Measurements from ENCODE around the gene AGK.
"Not testable (repeated sequence)": the region's sequence is repeated elsewhere in the genome, so short reads cannot be mapped to it uniquely, and the experiment has no call there.

The AGK gene

DNA sequence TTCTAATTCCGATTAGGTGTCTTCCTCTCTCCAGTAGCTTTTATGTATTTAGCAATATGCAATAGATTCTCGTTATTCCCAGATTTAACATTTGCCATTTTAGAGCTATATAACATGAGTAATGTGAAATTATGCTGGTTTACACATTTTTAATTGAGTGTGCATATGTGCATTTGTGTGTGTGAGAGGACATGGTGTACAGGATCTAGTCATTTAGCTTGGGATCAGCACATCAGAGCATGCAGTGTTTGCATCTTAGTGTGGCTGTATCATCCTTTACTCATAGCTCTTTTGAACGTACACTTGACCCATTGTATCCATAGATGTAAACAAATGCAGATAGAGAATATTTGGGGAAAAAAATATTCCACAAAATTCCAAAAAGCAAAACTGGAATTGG, 84.8 kb downstream of the AGK start:
- TF ChIP-seq, protein P1, sequence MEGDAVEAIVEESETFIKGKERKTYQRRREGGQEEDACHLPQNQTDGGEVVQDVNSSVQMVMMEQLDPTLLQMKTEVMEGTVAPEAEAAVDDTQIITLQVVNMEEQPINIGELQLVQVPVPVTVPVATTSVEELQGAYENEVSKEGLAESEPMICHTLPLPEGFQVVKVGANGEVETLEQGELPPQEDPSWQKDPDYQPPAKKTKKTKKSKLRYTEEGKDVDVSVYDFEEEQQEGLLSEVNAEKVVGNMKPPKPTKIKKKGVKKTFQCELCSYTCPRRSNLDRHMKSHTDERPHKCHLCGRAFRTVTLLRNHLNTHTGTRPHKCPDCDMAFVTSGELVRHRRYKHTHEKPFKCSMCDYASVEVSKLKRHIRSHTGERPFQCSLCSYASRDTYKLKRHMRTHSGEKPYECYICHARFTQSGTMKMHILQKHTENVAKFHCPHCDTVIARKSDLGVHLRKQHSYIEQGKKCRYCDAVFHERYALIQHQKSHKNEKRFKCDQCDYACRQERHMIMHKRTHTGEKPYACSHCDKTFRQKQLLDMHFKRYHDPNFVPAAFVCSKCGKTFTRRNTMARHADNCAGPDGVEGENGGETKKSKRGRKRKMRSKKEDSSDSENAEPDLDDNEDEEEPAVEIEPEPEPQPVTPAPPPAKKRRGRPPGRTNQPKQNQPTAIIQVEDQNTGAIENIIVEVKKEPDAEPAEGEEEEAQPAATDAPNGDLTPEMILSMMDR (IDR thresholded peaks at IDR 0.05; ENCODE audit: low read depth, low read length, missing control alignments), result no peak
- no peak for DNase-seq (ENCODE audit: extremely low read depth, low read depth)

DNA sequence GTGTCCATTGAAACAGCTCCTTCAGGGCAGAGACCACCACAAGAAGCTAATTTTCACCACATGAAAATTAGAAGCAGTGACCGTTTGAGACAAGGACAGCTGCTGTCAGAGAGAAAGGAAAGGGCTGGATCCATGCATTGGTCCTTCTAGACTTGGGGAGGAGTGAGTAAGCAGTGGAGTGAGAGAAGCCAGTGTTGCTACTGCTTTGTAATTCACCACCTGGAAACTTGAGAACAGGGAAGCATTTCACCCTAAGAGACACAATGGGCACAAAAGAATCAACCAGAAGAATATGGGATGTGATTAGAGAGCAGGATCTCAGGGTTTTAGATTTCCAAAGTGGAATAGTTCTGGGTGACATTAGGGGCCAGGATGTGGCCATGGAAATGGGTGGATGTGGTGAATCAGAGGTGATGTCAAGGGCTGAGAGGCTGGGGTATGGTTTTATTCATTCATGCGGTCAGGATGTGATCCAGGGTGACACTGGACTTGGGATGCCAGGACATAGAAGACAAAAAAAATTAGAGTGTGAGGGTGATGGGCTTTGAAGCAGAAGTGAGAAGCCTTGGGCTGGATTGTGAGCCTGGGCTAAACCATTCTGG, 89.1 kb downstream of the AGK start:
- TF ChIP-seq, protein P1 (IDR thresholded peaks at IDR 0.05; ENCODE audit: low read depth, low read length, missing control alignments), result no peak
- no peak overlapping the region for H3K4me3 ChIP-seq (replicated peaks; ENCODE audit: low read depth, low read length)
- no peak for DNase-seq (ENCODE audit: extremely low read depth, low read depth)

More for the DNA sequence above, 84.8 kb downstream of the AGK start:
- no peak overlapping the region for H3K4me3 ChIP-seq (replicated peaks; ENCODE audit: low read depth, low read length)

DNA sequence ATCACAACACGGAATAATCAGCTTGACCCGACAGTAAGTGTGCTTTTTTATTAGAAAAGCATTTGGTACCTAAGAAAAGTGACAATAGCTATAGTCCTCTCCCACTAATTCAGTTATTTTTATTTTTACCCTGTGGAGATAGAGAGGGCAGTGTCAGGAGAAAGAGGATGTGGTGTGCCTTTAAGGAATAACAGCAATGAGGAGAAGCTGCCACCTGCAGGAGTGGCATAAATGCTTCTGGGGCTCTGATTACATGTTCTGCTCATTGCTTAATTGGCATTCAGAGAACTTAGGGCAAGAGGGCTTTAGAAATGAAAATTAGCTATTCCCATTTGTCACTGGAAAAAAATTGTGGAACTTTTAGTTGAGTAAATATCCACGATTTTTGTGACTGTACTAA, 90.7 kb downstream of the AGK start:
- TF ChIP-seq, protein P1 (IDR thresholded peaks at IDR 0.05; ENCODE audit: low read depth, low read length, missing control alignments), result no peak
- no peak for DNase-seq (ENCODE audit: extremely low read depth, low read depth)
- H3K4me3 ChIP-seq (replicated peaks; ENCODE audit: low read depth, low read length), result no peak overlapping the region

DNA sequence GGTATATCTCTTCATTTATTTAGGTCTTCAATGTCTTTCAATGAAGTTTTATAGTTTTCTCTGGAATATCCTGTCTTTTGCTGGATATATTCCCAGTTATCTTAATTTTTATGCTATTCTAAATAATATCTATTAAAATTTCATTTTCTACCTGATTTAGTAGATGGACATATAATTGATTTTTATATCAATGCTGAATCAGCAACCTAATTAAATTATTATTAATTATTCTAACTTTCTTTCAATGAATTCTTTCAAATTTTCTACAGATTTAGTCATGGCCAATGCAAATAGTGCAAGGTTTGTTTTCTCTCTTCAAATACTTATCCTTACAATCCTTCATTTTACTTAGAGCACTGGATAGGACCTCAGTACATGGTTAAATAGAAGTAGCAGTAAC, 94.0 kb downstream of the AGK start:
- no peak overlapping the region for H3K4me3 ChIP-seq (replicated peaks; ENCODE audit: low read depth, low read length)
- TF ChIP-seq, protein P1 (IDR thresholded peaks at IDR 0.05; ENCODE audit: low read depth, low read length, missing control alignments), result no peak
- DNase-seq (ENCODE audit: extremely low read depth, low read depth), result no peak

DNA sequence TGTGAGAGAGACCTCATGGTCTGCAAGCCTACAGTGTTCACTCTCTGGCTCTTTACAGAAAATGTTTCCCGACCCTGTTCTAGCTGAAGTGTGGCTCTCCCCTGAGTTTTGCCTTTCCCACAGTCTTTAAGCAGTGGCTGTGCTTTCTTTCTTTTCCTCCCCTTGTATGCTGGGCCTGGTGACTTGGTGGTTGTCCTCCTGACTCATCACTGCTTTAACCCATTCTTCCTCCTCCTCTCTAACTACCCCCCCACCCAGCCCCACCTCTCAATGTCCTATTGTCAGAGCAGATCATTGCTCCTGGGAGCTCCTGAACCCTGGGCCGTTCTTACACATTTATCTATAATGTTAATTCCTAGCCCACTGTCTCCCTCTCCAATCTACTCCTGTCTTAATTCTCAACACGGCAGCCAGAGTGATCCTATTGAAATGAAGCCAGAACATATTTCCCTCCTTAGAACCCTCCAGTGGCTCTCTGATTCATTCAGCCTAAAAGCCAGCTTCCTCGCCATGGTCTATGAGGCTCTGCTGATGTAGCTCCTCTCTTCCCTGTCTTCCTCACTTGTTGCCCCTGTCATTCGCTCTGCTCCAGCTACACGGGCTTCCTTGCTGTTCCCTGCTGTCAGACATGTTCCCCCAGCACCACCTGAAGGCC, 95.7 kb downstream of the AGK start:
- TF ChIP-seq, protein P1 (IDR thresholded peaks at IDR 0.05; ENCODE audit: low read depth, low read length, missing control alignments), result no peak
- DNase-seq (ENCODE audit: extremely low read depth, low read depth), result no peak
- H3K4me3 ChIP-seq (replicated peaks; ENCODE audit: low read depth, low read length), result no peak overlapping the region

DNA sequence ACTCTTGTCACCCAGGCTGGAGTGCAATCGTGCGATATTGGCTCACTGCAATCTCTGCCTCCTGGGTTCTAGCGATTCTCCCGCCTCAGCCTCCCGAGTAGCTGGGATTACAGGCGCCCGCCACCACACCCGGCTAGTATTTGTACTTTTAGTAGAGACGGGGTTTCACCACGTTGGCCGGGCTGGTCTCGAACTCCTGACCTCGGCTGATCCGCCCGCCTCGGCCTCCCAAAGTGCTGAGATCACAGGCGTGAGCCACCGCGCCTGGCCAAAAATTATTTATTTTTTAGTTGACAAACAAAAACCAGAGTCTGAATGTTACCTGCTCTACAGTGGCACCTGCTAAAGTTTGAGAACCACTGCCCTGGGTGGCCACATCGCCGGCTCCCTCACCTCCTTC, 96.5 kb downstream of the AGK start:
- not testable (repeated sequence) for H3K4me3 ChIP-seq (replicated peaks; ENCODE audit: low read depth, low read length); DNase-seq (ENCODE audit: extremely low read depth, low read depth)

DNA sequence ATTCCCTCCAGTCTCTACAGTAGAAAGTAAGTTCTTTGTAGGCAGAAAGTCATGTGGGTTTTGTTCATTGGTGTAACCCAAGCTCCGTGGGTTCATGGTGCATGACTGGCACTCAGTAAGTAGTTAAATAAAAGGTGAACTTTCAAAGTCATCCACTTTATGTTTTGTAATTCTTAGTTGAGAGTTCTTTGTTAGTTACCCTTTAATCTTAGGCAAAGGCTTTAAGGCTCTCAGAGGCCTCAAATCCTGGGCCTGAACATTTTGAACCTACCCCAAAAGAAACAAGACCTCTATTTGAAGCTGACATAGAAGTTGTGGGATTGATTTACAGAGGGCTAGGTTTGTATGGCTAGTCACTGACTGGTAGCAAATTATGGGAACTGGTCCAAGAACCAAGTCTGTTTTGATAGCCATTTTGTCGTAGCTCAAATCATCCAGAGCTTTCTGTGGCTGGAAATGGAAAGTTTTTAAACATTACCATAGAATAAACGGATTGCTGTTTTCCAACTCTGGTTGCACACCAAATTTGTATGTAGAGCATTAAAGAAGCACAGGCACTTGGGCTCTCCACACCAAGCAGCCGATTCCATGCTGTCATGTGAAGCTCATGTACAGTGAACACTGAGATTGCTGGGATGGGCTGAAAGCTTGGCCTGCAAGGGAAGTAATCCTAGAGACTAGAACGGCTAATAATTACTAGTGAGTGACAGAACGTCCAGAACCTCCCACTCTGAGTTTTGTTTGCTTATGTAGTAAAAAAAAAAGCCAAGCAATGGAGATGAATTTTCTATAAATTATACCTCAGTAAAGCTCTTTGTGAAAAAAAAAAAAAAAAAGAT, 97.3 kb downstream of the AGK start:
- TF ChIP-seq, protein P1 (IDR thresholded peaks at IDR 0.05; ENCODE audit: low read depth, low read length, missing control alignments), result no peak
- no peak for DNase-seq (ENCODE audit: extremely low read depth, low read depth)
- H3K4me3 ChIP-seq (replicated peaks; ENCODE audit: low read depth, low read length), result no peak overlapping the region

Measured in HFF-Myc (cell line).